ENCODE measurements around the gene TMEM238.
A peak's percentile ranks its signal among the peaks of the same experiment; 100 is the strongest.

TMEM238 gene

DNA sequence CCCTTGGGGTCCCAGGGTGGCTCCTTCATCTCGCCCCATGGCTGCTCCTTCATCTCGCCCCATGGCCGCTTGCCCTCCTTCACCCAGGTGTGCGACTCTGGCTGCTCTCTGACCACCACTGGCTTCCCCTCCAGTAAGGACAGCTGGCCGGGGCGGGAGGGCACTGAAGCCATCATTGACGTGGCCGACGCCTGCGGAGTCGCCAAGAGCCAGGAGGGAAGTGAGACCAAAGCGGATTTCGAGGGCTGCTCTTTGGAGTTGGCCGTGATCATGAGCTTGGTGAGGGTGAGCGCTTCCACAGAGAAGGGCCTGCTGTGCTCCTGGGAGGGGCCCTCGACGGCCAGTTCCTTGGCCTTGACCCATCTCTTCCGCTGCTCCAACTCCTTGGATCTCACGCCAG is 25.6 kb downstream of the TMEM238 start:
- DNase-seq (ENCODE audit: low spot score), result no peak

DNA sequence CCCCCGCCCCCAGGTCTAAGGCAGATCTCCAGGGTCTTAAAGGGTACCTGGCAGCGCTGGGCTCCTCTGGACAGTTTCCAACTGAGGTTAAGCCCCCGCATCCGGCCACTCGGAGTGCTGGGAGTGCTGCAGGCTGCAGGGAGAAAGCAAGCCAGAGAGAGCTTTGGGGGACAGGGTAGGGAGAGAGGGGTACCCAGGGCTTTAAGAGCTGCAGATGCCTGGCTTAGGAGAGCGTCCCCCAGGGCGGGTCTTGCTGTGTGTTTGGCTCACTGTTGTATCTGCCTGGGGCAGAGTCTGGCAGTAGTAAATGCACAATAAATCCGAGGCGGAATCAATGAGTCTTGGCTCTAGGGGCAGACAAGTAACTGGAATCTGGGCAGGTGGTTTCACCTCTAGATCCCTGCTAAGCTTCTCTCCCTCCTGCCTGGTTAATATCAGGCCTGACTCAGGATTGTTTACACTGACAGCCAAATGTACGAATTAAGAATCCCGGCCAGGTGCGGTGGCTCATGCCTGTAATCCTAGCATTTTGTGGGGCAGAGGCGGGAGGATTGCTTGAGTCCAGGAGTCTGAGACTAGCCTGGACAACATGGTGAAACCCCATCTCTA is 28.8 kb downstream of the TMEM238 start:
- DNase-seq (ENCODE audit: low spot score), result no peak

DNA sequence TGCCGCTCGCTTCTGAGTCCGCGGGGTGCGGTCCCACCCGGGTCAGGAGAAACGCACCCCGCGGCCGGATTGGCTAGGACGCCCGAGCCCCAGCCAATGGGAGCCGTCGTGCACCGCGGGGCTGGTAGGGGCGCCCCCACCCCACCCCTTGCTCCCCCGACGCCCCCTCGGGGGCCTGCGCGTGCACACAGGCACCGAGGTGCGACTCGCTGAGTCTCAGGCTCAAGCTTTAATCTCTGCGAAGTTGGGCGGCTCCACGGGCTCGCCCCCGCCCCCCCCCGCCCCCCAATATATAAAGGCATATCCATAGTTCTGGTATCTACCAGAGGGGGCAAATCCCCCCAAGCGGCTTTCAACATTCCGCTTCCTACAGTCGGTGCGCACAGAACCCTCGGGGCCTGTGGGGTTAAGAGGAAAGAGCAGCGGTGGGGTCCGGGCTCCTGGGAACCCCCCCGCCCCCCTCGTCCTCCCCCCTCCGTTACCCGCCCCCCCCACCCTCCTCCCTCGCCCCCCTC is 29.3 kb downstream of the TMEM238 start, which contains the start of gene COX6B2:
TSS of gene COX6B2 (minus strand) at position 22 of the 515 bp plus-strand sequence. CDS start 198 bp downstream, outside the sequence.
- DNase-seq (ENCODE audit: low spot score), result no peak

DNA sequence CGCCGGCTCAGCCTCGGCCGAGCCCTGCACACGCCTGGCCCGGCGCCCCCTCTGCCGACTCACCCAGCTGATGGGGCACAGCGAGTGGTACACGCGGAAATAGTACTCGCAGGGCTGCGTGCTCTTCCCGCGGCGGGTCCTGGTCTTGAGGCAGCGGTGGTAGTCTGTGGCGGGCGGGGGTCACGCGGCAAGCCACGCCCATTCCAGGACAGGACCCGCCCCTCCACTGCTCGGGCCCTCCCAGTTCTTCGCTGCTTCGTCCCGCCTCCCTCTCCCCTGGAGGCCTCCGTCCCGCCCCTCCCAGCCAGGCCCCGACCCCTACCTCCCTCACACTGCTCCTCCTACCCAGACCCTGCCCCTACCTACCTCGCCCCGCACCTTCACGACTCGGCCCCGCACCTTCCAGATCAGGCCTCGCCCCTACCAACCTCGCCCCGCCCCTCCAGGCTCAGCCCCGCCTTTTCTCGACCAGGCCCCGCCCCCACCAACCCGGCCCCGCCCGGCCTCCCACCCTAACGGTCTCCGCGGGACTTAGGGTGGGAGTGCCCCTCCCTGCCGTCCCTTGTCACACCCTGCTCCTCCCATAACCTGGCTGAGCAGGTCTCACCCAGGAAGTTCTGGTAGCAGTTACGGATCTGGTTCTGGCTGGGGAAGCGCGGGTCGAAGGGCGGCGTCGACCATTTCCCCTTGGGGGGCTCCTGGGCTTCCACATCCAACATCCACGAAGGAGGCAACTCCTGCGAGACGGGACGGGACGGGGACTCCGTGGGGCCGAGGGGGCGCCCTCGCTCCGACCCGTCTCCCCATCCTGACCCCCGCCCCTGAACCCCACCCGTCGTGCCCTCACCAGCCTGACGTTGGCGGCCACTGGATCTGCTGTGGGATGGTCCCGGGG is 30.0 kb downstream of the TMEM238 start:
- no peak for DNase-seq (ENCODE audit: low spot score)

DNA sequence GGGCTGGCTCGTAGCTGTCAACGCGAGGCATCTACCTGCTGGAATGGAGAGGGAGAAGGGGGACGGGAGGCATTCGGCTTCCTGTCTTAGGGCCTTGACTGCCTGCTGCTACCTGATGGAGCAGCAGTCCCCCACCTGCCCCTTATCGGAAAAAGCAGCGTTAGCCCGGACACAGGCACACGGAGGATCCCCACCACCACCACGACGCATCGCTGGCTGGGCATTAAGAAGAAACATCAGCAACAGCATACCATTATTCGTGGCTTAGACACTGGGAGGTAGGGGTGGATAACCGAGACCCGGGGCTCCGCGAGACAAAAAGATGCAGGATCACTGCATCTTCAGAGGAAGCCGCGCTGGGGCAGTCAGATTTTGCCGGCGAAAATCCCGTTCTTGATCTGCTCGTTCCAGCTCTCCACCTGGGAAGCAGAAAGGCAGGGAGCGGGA is 30.7 kb downstream of the TMEM238 start:
- no peak for DNase-seq (ENCODE audit: low spot score)

GRCh38 chr19:55352549-55353145 is 31.4 kb downstream of the TMEM238 start:
- no peak for DNase-seq (ENCODE audit: low spot score)

DNA sequence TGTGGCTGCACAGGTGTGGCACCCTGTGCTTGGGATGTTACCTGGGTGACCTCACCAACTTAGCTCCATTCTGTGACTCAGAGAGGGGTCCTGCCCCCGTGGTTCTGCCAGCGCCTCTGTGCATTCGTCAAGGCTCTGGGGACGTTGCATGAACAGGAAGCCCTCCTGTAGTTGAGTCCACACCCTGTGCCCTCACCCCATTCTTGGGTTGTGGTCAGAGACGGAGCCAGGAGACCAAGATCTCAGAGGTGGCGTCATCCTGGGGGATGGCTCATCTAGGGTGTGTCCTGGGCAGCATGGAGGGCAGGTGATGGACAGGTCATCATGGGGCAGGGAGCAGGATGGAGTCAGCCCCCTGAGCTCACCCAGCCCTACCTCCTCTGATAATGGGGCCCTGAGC is 32.1 kb downstream of the TMEM238 start:
- no peak for DNase-seq (ENCODE audit: low spot score)

DNA sequence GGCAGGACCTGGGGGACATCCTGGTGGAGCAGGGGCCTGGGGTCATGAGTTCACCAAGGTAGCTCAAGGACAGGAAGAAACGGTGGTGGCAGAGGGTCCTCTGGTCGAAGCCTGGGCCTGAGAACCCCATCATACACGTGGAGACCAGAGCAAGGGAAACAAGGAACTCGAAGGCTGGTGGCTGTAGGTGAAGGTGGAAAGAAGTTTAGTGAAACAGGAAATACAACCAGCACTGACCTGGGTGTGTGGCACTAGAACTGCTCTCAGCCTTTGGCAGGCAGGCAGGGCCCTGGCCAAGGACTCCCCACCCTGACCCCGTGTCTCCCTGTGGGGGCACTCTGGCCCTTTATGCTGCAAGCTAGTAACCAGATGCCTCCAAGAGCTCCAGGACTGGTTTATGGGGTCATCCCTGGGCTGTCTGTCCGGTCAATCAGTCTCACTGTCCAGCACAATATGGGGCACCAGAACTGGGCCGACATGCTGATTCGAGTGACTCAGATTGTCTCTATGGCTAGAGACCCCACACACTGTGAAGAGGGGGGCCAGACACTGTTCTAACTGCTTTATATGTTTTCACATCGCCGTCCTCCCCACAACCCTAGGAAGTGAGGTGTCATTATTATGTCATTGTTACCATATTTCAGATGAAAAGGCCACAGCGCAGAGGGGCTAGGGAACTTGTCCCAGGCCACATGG is 33.3 kb downstream of the TMEM238 start:
- DNase-seq (ENCODE audit: low spot score), result no peak

DNA sequence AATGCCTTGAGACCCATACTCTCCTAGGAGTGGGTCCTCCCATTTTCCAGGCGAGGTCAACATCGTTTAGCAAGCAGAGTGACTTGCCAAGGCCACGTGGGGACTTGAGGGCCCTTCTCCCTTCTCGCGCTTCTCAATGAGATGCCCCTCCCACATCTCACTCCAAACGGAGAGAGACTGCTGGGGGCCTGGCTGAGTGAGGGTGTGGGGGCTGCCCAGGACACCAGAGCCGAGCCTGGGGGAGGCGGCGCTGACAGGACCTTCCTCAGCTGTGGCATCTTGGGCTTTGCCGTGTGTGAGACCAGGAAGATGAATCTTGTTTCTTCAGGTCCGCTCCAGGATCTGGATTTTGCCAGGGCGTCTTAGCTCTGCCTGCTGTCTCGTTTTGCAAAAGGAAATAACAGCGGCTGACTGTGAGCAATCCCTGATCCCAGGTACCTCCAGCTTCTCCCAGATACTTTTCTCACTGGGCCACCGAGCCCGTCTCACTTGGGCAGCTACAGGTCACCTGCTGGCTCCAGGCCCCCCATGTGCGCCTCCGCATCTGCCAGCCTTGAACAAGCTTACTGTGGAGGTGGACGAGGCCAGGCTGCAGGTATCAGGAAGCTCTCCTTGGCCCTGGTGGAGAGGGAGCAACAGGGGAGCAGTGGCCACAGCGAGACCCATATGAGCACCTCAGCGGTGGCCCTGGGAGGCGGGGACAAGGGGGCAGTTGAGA is 35.6 kb downstream of the TMEM238 start:
- DNase-seq (ENCODE audit: low spot score), result no peak

- DNase-seq (ENCODE audit: low spot score), result no peak
Measured at GRCh38 chr19:55347442-55348009, 36.6 kb downstream of the TMEM238 start.

DNA sequence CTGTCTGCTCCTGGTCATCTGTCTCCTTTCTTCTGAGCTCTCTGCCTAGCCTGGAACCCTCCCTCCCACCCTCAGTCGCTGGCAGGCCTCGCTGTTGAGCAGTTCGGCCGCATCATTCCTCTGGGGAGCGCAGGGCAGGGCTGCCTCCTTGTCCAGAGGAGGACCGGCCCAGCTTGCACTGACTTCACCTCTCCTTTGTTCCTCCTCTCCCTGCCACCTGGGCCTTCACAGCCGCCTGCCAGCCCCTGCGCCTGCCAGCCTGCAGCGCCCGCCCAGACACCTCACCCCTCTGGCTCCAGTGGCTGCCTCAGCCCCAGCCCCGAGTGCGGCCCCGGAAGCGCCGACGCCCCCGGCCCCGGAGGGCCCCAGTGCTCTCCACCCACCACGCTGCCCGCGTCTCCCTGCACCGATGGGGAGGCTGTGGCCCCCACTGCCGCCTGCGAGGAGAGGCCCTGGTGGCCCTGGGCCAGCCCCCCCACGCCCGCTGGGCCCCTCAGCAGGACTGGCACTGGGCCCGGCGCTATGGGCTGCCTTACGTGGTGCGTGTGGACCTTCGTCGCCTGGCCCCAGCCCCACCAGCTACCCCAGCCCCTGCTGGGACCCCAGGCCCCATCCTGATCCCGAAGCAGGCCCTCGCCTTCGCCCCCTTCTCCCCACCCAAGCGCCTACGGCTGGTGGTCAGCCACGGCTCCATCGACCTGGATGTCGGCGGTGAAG is 37.2 kb downstream of the TMEM238 start:
- no peak for DNase-seq (ENCODE audit: low spot score)

DNA sequence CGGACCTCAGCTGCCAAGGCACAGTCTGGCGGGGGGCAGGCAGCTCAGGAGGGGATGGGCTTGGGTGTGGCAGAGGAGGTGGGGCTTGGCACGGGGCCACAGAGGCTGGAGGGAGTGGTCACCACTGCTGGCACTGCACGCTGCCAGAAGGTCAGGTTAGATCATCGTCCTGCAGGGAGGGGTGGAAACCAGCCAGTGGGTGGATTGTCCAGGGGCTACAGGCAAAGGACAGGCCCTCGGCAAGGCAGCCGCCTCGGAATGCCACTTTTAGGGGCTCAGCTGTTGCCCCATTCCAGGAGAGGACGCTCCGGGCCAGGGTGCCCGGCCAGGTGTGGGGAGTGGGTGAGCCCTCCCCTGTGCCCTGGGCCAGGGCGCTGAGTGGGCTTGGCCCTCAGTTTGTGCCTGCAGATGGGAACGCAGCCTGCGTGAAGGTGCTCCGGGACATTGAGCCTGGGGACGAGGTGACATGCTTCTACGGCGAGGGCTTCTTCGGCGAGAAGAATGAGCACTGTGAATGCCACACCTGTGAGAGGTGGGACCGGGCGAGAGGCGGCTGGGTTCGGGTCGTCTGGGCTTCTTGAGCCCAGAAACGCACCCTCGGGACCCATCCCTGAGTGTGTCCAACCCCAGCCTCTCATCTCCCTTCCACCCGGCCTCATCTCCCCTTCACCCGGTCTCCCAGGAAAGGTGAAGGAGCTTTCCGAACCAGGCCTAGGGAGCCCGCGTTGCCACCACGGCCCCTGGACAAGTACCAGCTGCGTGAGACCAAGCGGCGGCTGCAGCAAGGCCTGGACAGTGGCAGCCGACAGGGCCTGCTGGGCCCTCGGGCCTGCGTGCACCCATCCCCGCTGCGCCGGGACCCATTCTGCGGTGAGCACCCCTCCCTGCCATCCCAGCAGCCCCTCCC is 38.0 kb downstream of the TMEM238 start:
- DNase-seq (ENCODE audit: low spot score), result no peak

- DNase-seq (ENCODE audit: low spot score), result no peak
Measured at GRCh38 chr19:55345101-55345817, 38.8 kb downstream of the TMEM238 start.

DNA sequence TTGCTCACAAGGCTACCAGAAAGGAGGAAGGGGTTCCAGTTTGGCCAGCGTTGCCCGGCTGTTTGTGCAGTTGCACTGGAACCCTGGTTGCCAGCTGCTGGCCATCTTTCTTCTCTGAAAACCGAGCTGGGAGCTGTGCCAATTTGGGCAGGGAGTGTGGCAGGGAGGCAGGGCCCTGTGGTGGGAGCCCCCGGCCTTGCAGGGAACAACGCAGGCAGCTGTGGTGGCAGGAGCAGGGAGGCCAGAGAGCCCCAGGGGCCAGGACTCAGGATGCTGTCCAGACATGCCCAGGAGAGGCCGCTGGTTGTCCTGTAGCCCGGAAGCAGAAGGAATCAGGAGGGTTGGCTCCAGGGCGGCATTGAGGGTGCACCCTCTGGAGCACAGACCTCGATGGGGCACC is 39.6 kb downstream of the TMEM238 start:
- no peak for DNase-seq (ENCODE audit: low spot score)

- no peak for DNase-seq (ENCODE audit: low spot score)
Measured at GRCh38 chr19:55341595-55342531, 42.2 kb downstream of the TMEM238 start.

GRCh38 chr19:55341171-55341588 is 42.9 kb downstream of the TMEM238 start:
- DNase-seq (ENCODE audit: low spot score), result peak; percentile 56

- DNase-seq (ENCODE audit: low spot score), result no peak
Measured at GRCh38 chr19:55340784-55341147, 43.3 kb downstream of the TMEM238 start.
